BLaER1 treated with 17β-estradiol and CSF1 and Interleukin-3, amounts not matched to agents 10 nM and 100 nM (cell line): ENCODE measurements around the gene CAB39.

Experiments used
- H3K27ac ChIP-seq, 11 experiments: shearing (Covaris generic); formaldehyde crosslinking; 2 replicates each; pipeline ENCODE4 v1.8.1; 2022
- H3K27me3 ChIP-seq, 11 experiments: shearing (Covaris generic); formaldehyde crosslinking; 2 replicates each; pipeline ENCODE4 v1.8.1; 2022
- H3K36me3 ChIP-seq, 11 experiments: shearing (Covaris generic); formaldehyde crosslinking; 2 replicates each; pipeline ENCODE4 v1.8.1; 2022
- H3K4me1 ChIP-seq, 10 experiments: shearing (Covaris generic); formaldehyde crosslinking; 2 replicates each; pipeline ENCODE4 v1.8.1; 2022
- H3K4me2 ChIP-seq, 11 experiments: shearing (Covaris generic); formaldehyde crosslinking; 2 replicates each; pipeline ENCODE4 v1.8.1; 2022
- H3K4me3 ChIP-seq, 10 experiments: shearing (Covaris generic); formaldehyde crosslinking; 2 replicates each; pipeline ENCODE4 v1.8.1; 2022
- H3K9ac ChIP-seq, 11 experiments: shearing (Covaris generic); formaldehyde crosslinking; 2 replicates each; pipeline ENCODE4 v1.8.1; 2022
- H3K9me3 ChIP-seq, 11 experiments: shearing (Covaris generic); formaldehyde crosslinking; replicated peaks in 1 of 11; 2 replicates each; pipeline ENCODE4 v1.8.1; 2022
- H4K20me1 ChIP-seq, 11 experiments: shearing (Covaris generic); formaldehyde crosslinking; 2 replicates each; pipeline ENCODE4 v1.8.1; 2022
- Cebpa-rat ChIP-seq, 11 experiments: shearing (Covaris generic); IDR thresholded peaks; 2 replicates each; pipeline ENCODE4 v1.8.1; 2022

Gene CAB39

GRCh38 chr2:230770804-230771203, 58.2 kb downstream of the CAB39 start:
- H3K4me2 ChIP-seq, result peak overlapping the region in 2 of 11 experiments; percentile 15 to 28; a peak in 2 of 22 replicates
- TF ChIP-seq Cebpa-rat (IDR thresholded peaks at IDR 0.05), result no peak
- peaks cover 0 to 7% (median 0%) of the 10 kb centered on the region in 11 experiments; a peak in 4 of 22 replicates for H3K9me3 ChIP-seq
- H3K27me3 ChIP-seq, result no peaks in the 10 kb centered on the region
- H3K9ac ChIP-seq, result no peak overlapping the region
- H3K4me3 ChIP-seq, result no peak overlapping the region
- peaks cover 69 to 99% (median 88%) of the 10 kb centered on the region in 11 experiments for H3K36me3 ChIP-seq
- peaks cover 0 to 85% (median 2%) of the 10 kb centered on the region in 10 experiments; a peak in 9 of 20 replicates for H3K4me1 ChIP-seq
- H4K20me1 ChIP-seq, result peaks cover 0 to 60% (median 11%) of the 10 kb centered on the region in 11 experiments; a peak in 12 of 22 replicates
- no peak overlapping the region for H3K27ac ChIP-seq

GRCh38 chr2:230772156-230772555, 59.5 kb downstream of the CAB39 start:
- TF ChIP-seq Cebpa-rat (IDR thresholded peaks at IDR 0.05), result no peak
- Histone ChIP-seq H3K4me3 (no peak overlapping the region), H4K20me1 (peaks cover 0 to 71% (median 21%) of the 10 kb centered on the region in 11 experiments; a peak in 13 of 22 replicates), H3K4me2 (no peak overlapping the region), H3K27me3 (no peaks in the 10 kb centered on the region), H3K9me3 (peaks cover 0 to 7% (median 0%) of the 10 kb centered on the region in 11 experiments; a peak in 3 of 22 replicates), H3K9ac (no peak overlapping the region), H3K27ac (no peak overlapping the region), H3K36me3 (peaks cover 69 to 99% (median 88%) of the 10 kb centered on the region in 11 experiments), H3K4me1 (peaks cover 0 to 85% (median 2%) of the 10 kb centered on the region in 10 experiments; a peak in 9 of 20 replicates)

- no peak overlapping the region for H3K4me3 ChIP-seq
- H3K27me3 ChIP-seq, result no peaks in the 10 kb centered on the region
- peaks cover 69 to 99% (median 88%) of the 10 kb centered on the region in 11 experiments for H3K36me3 ChIP-seq
- TF ChIP-seq Cebpa-rat (IDR thresholded peaks at IDR 0.05), result no peak
- H3K4me2 ChIP-seq, result peak overlapping the region in 3 of 11 experiments; percentile 60 to 81 (median 74); a peak in 5 of 22 replicates
- no peak overlapping the region for H3K9ac ChIP-seq
- H3K9me3 ChIP-seq, result peaks cover 0 to 7% (median 0%) of the 10 kb centered on the region in 11 experiments; a peak in 3 of 22 replicates
- H4K20me1 ChIP-seq, result peaks cover 0 to 81% (median 31%) of the 10 kb centered on the region in 11 experiments; a peak in 13 of 22 replicates
- H3K4me1 ChIP-seq, result peaks cover 0 to 85% (median 2%) of the 10 kb centered on the region in 10 experiments; a peak in 9 of 20 replicates
- H3K27ac ChIP-seq, result peak overlapping the region in 3 of 11 experiments; percentile 55 to 80 (median 79); a peak in 5 of 22 replicates
Measured at GRCh38 chr2:230773039-230773773, 60.6 kb downstream of the CAB39 start.

GRCh38 chr2:230774348-230774951, 61.8 kb downstream of the CAB39 start:
- peaks cover 0 to 93% (median 2%) of the 10 kb centered on the region in 10 experiments; a peak in 9 of 20 replicates for H3K4me1 ChIP-seq
- H3K27ac ChIP-seq, result peak overlapping the region in 4 of 11 experiments; percentile 49 to 80 (median 67); a peak in 7 of 22 replicates
- H3K27me3 ChIP-seq, result no peaks in the 10 kb centered on the region
- H3K36me3 ChIP-seq, result peaks cover 69 to 99% (median 91%) of the 10 kb centered on the region in 11 experiments
- peak overlapping the region in 1 of 11 experiments; percentile 55; a peak in 2 of 22 replicates for H3K9ac ChIP-seq
- no peak for TF ChIP-seq Cebpa-rat (IDR thresholded peaks at IDR 0.05)
- H3K4me2 ChIP-seq, result peak overlapping the region in 4 of 11 experiments; percentile 43 to 81 (median 67); a peak in 7 of 22 replicates
- H3K9me3 ChIP-seq, result peaks cover 0 to 7% (median 0%) of the 10 kb centered on the region in 11 experiments; a peak in 3 of 22 replicates
- peaks cover 2 to 94% (median 41%) of the 10 kb centered on the region in 11 experiments; a peak in 16 of 22 replicates for H4K20me1 ChIP-seq
- no peak overlapping the region for H3K4me3 ChIP-seq

- no peak for TF ChIP-seq Cebpa-rat (IDR thresholded peaks at IDR 0.05)
- H4K20me1 ChIP-seq, result peaks cover 5 to 96% (median 53%) of the 10 kb centered on the region in 11 experiments; a peak in 18 of 22 replicates
- no peaks in the 10 kb centered on the region for H3K27me3 ChIP-seq
- H3K9me3 ChIP-seq, result peaks cover 0 to 7% (median 0%) of the 10 kb centered on the region in 11 experiments; a peak in 3 of 22 replicates
- H3K27ac ChIP-seq, result peak overlapping the region in 4 of 11 experiments; percentile 22 to 80 (median 67); a peak in 6 of 22 replicates
- H3K9ac ChIP-seq, result no peak overlapping the region
- H3K36me3 ChIP-seq, result peaks cover 76 to 100% (median 91%) of the 10 kb centered on the region in 11 experiments
- H3K4me1 ChIP-seq, result peaks cover 0 to 93% (median 2%) of the 10 kb centered on the region in 10 experiments; a peak in 9 of 20 replicates
- H3K4me2 ChIP-seq, result peak overlapping the region in 3 of 11 experiments; percentile 60 to 81 (median 74); a peak in 5 of 22 replicates
- H3K4me3 ChIP-seq, result no peak overlapping the region
Measured at GRCh38 chr2:230775737-230776136, 63.1 kb downstream of the CAB39 start.

- Histone ChIP-seq H3K27me3 (no peaks in the 10 kb centered on the region), H4K20me1 (peaks cover 5 to 99% (median 67%) of the 10 kb centered on the region in 11 experiments; a peak in 18 of 22 replicates), H3K4me2 (peak overlapping the region in 3 of 11 experiments; percentile 25 to 38 (median 37); a peak in 4 of 22 replicates), H3K9me3 (peaks cover 0 to 12% (median 7%) of the 10 kb centered on the region in 11 experiments; a peak in 8 of 22 replicates), H3K27ac (no peak overlapping the region), H3K4me3 (no peak overlapping the region), H3K36me3 (peaks cover 86 to 100% (median 92%) of the 10 kb centered on the region in 11 experiments), H3K4me1 (peaks cover 0 to 93% (median 2%) of the 10 kb centered on the region in 10 experiments; a peak in 9 of 20 replicates), H3K9ac (no peak overlapping the region)
- TF ChIP-seq Cebpa-rat (IDR thresholded peaks at IDR 0.05), result no peak
Measured at GRCh38 chr2:230777721-230778120, 65.1 kb downstream of the CAB39 start.

- H3K4me2 ChIP-seq, result peak overlapping the region in 2 of 11 experiments; percentile 37 to 38; a peak in 3 of 22 replicates
- no peak overlapping the region for H3K9ac ChIP-seq
- peaks cover 5 to 99% (median 68%) of the 10 kb centered on the region in 11 experiments; a peak in 18 of 22 replicates for H4K20me1 ChIP-seq
- peaks cover 87 to 100% (median 93%) of the 10 kb centered on the region in 11 experiments for H3K36me3 ChIP-seq
- no peak for TF ChIP-seq Cebpa-rat (IDR thresholded peaks at IDR 0.05)
- H3K9me3 ChIP-seq, result peaks cover 2 to 20% (median 13%) of the 10 kb centered on the region in 11 experiments; a peak in 16 of 22 replicates
- no peaks in the 10 kb centered on the region for H3K27me3 ChIP-seq
- H3K27ac ChIP-seq, result no peak overlapping the region
- H3K4me3 ChIP-seq, result no peak overlapping the region
- peaks cover 0 to 87% (median 2%) of the 10 kb centered on the region in 10 experiments; a peak in 9 of 20 replicates for H3K4me1 ChIP-seq
Measured at GRCh38 chr2:230778350-230779063, 65.9 kb downstream of the CAB39 start.

- TF ChIP-seq Cebpa-rat (IDR thresholded peaks at IDR 0.05), result no peak
- Histone ChIP-seq H4K20me1 (peaks cover 0 to 99% (median 68%) of the 10 kb centered on the region in 11 experiments; a peak in 18 of 22 replicates), H3K4me1 (peaks cover 0 to 87% (median 2%) of the 10 kb centered on the region in 10 experiments; a peak in 9 of 20 replicates), H3K36me3 (peaks cover 88 to 100% (median 95%) of the 10 kb centered on the region in 11 experiments), H3K27ac (peak overlapping the region in 1 of 11 experiments; percentile 41; a peak in 2 of 22 replicates), H3K9me3 (peaks cover 4 to 26% (median 20%) of the 10 kb centered on the region in 11 experiments; a peak in 18 of 22 replicates), H3K4me2 (peak overlapping the region in 2 of 11 experiments; percentile 37 to 38; a peak in 4 of 22 replicates), H3K27me3 (no peaks in the 10 kb centered on the region), H3K4me3 (no peak overlapping the region), H3K9ac (no peak overlapping the region)
Measured at GRCh38 chr2:230779126-230779525, 66.5 kb downstream of the CAB39 start.
